Measurements from ENCODE around the gene TRAPPC10. TPM values are rescaled to one million over a fixed set of nuclear protein-coding genes. Genes with fewer than 3 reads are reported as not detected.

Gene TRAPPC10
- total RNA-seq, 2 donors from 2014 or later, result 36.8 to 40.1 TPM

- 93 to 98% methylated on average over 12 to 21 of the region's 21 CpGs for WGBS, 2 experiments (ENCODE audit: insufficient coverage in 1 of 2, insufficient read length in 1 of 2)
These were observed 74.7 kb downstream of the TRAPPC10 start for GRCh38 chr21:44086636-44087425.

GRCh38 chr21:44087426-44088400, 75.6 kb downstream of the TRAPPC10 start:
- Histone ChIP-seq H3K36me3 (ENCODE audit: control insufficient read depth, insufficient read depth, low read length) (peaks cover 82% of the 10 kb centered on the region), H3K27me3 (ENCODE audit: control insufficient read depth, insufficient read depth, low read length, poor library complexity, severe bottlenecking) (no peaks in the 10 kb centered on the region), H3K4me1 (ENCODE audit: control insufficient read depth, insufficient read depth, low read length) (no peaks in the 10 kb centered on the region), H3K4me3 (ENCODE audit: low read length) (no peak overlapping the region), H3K9ac (ENCODE audit: extremely low read depth, low read length, poor library complexity, severe bottlenecking) (no peak overlapping the region), H3K27ac (ENCODE audit: low read depth, low read length) (no peak overlapping the region), H3K9me3 (ENCODE audit: control insufficient read depth, low read length) (no peaks in the 10 kb centered on the region)
- DNase-seq, result no peak
- no peaks in the 10 kb centered on the region for H3K9me3 Mint-ChIP-seq
- H3K4me1 Mint-ChIP-seq, result no peaks in the 10 kb centered on the region
- TF ChIP-seq CTCF (conservative IDR thresholded peaks at IDR 0.05), result no peak
- H3K27ac Mint-ChIP-seq, result peak overlapping the region; percentile 68
- H3K27me3 Mint-ChIP-seq (ENCODE audit: insufficient read depth), result no peaks in the 10 kb centered on the region
- H3K36me3 Mint-ChIP-seq (ENCODE audit: low read depth), result peaks cover 70% of the 10 kb centered on the region
- no peak overlapping the region for H3K4me3 Mint-ChIP-seq
- 95 to 96% methylated on average over 33 of the region's 33 CpGs for WGBS, 2 experiments (ENCODE audit: insufficient coverage in 1 of 2, insufficient read length in 1 of 2)

More at GRCh38 chr21:44086636-44087425, 74.7 kb downstream of the TRAPPC10 start:
- Mint-ChIP-seq H3K4me1 (no peaks in the 10 kb centered on the region), H3K4me3 (no peak overlapping the region), H3K36me3 (ENCODE audit: low read depth) (peaks cover 73% of the 10 kb centered on the region), H3K9me3 (no peaks in the 10 kb centered on the region), H3K27me3 (ENCODE audit: insufficient read depth) (no peaks in the 10 kb centered on the region), H3K27ac (peak overlapping the region; percentile 30)
- Histone ChIP-seq H3K4me3 (ENCODE audit: low read length) (no peak overlapping the region), H3K36me3 (ENCODE audit: control insufficient read depth, insufficient read depth, low read length) (peaks cover 84% of the 10 kb centered on the region), H3K4me1 (ENCODE audit: control insufficient read depth, insufficient read depth, low read length) (no peaks in the 10 kb centered on the region), H3K27ac (ENCODE audit: low read depth, low read length) (no peak overlapping the region), H3K9ac (ENCODE audit: extremely low read depth, low read length, poor library complexity, severe bottlenecking) (no peak overlapping the region), H3K9me3 (ENCODE audit: control insufficient read depth, low read length) (no peaks in the 10 kb centered on the region), H3K27me3 (ENCODE audit: control insufficient read depth, insufficient read depth, low read length, poor library complexity, severe bottlenecking) (no peaks in the 10 kb centered on the region)
- no peak for TF ChIP-seq CTCF (conservative IDR thresholded peaks at IDR 0.05)
- DNase-seq, result peak; percentile 35

- DNase-seq, result no peak
- Histone ChIP-seq H3K4me3 (ENCODE audit: low read length) (no peak overlapping the region), H3K4me1 (ENCODE audit: control insufficient read depth, insufficient read depth, low read length) (no peaks in the 10 kb centered on the region), H3K9ac (ENCODE audit: extremely low read depth, low read length, poor library complexity, severe bottlenecking) (no peak overlapping the region), H3K27ac (ENCODE audit: low read depth, low read length) (no peak overlapping the region), H3K9me3 (ENCODE audit: control insufficient read depth, low read length) (no peaks in the 10 kb centered on the region), H3K36me3 (ENCODE audit: control insufficient read depth, insufficient read depth, low read length) (peaks cover 81% of the 10 kb centered on the region), H3K27me3 (ENCODE audit: control insufficient read depth, insufficient read depth, low read length, poor library complexity, severe bottlenecking) (no peaks in the 10 kb centered on the region)
- Mint-ChIP-seq H3K9me3 (no peaks in the 10 kb centered on the region), H3K36me3 (ENCODE audit: low read depth) (peaks cover 66% of the 10 kb centered on the region), H3K4me1 (no peaks in the 10 kb centered on the region), H3K27ac (no peak overlapping the region), H3K27me3 (ENCODE audit: insufficient read depth) (no peaks in the 10 kb centered on the region), H3K4me3 (no peak overlapping the region)
- 94 to 97% methylated on average over 17 to 18 of the region's 18 CpGs for WGBS, 2 experiments (ENCODE audit: insufficient coverage in 1 of 2, insufficient read length in 1 of 2)
- no peak for TF ChIP-seq CTCF (conservative IDR thresholded peaks at IDR 0.05)
These were observed 76.3 kb downstream of the TRAPPC10 start for GRCh38 chr21:44088401-44088780.

Measured in endodermal cell (in vitro differentiated cells).